IPS-18c (cell line): ENCODE measurements around the gene ATG7.
"Not testable (repeated sequence)": the region's sequence is repeated elsewhere in the genome, so short reads cannot be mapped to it uniquely, and the experiment has no call there.

Experiments used
- H3K4me3 ChIP-seq: 2 replicates; pipeline ENCODE4 v1.7.0; 2013; ENCODE audit warnings: low read depth, mild to moderate bottlenecking, low read length, moderate library complexity; ENCODE audit not compliant: insufficient read depth
- H3K9me3 ChIP-seq: one replicate; pipeline ENCODE4 v1.6.1; 2013; ENCODE audit warnings: mild to moderate bottlenecking, low read length, moderate library complexity; ENCODE audit not compliant: control insufficient read depth, insufficient read depth

The ATG7 gene

DNA sequence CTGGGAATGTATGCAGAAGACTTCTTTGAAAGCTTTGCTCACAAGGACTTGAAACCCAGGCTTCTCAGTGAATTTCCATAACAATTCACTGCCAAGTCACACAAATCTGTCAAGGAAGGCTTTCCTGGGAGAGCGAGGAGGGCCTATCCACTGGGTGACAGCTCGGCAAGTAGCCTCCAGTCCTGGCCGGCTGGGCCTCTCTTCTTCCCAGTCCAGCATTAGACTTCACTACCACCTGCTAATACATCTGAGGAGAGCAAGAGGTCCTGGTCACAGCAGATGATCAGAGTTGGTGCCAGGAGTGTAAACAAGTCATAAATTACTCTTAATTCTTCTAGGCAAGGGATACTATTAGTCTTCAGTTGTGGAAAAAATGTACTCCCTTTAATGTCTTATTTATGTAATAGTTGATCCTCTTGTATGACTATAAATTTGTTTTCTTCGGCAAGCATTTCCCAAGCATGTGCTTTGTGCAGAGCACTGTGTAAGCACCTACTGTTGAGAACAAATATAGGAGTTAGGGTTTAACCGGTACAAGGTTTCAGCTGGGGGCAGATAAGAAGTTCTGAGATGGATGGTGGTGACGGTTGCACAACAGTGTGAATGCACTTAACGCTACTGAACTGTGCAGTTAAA is 208.6 kb downstream of the ATG7 start:
- Histone ChIP-seq H3K9me3 (peaks cover 2% of the 10 kb centered on the region), H3K4me3 (no peak overlapping the region)

DNA sequence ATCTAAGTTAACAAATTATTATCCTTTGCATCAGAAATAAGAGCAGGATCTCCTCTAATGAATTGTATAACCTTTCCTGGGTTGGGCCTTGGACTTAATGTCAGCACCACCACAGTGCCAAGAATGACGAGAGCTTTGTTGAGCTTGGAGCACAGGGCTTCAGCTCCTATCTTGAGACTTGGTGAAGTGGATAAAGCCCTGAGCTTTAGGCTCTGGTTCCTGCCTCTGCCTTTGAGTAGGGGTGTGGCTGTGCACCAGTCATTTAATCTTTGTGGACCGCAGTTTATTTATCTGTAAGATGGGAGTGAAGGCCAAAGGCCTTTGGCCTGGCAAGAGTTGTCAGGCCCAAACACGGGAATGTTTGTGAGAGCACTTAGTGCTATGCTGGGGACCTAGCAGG is 209.4 kb downstream of the ATG7 start:
- 0 out of 2 replicates have a peak overlapping the region, but pooled peaks have one; percentile 9 for H3K4me3 ChIP-seq
- peaks cover 2% of the 10 kb centered on the region for H3K9me3 ChIP-seq

DNA sequence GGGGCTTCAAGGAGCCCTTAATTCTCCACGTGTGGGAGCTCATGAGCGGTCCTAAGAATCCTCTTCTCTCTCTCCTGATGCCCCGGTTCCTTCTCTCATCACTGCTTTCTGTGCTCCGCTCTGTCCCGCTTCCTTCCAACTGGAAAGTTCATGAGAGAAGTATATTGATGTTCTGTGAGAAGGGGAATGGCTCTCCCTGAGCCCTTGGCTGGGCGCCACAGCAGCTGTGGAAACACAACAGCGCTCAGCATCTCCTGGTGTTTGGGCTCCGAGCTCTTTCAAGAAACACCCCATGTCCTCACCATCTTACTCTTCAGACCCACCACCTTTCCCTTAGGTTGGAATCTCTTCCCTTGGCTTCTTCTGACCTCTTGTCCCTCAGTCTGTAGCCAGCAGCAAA is 209.8 kb downstream of the ATG7 start:
- no peak overlapping the region for H3K4me3 ChIP-seq

DNA sequence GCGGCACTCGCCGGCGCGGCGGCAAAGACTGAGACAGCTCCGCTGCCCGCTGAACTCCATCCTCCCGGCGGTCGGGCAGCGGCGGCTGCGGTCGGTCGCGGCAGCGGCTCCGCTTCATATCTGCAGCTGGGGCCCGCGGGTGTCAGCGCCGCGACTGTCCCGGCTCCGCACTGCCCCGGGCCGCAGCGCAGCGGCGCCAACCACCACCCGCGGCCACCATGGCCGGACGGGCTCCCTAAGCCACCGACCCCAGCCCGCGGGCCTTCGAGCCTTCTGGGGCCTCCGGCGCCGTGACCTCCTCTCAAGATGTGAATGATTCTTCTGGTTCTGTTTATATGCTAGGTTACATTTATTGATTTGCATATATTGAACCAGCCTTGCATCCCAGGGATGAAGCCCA is 216.2 kb downstream of the ATG7 start:
- not testable (repeated sequence) for H3K4me3 ChIP-seq

More for the DNA sequence above, 209.8 kb downstream of the ATG7 start:
- peaks cover 2% of the 10 kb centered on the region for H3K9me3 ChIP-seq

DNA sequence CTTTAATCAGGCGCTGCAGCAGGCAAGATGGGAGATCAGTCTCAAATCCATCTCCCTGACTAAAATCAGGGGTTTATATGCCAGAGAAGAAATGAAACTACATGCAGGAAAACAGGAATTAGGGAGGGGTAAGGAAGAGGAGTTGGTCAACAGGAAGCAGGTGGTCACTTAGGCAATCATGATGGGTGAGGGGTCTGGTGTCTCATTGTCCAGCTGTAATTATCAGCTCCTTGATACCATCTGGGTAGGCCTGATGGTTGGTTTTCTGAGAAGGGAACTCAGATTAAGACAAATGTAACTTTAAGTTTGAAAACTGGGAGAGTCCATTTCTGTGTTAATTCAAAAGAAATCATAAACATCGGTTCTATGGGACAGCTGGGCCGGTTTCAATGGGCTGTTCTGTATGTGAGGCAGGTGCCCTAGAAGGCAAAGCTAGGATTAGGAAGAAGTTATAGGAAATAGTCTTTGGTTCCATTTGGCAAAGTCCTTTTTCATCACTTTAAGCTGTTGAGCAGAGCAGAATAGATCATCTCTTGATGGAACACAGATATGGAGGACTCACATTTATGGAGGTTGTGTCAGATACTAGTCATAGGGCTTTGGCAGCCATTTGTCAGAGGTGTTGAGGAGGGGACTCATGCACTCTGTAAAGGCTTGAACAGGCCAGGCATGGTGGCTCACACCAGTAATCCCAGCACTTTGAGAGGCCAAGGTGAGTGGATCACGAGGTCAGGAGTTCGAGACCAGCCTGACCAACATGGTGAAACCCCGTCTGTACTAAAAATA is 222.1 kb downstream of the ATG7 start:
- Histone ChIP-seq H3K9me3 (no peaks in the 10 kb centered on the region), H3K4me3 (no peak overlapping the region)

More for the DNA sequence above, 216.2 kb downstream of the ATG7 start:
- not testable (repeated sequence) for H3K9me3 ChIP-seq

DNA sequence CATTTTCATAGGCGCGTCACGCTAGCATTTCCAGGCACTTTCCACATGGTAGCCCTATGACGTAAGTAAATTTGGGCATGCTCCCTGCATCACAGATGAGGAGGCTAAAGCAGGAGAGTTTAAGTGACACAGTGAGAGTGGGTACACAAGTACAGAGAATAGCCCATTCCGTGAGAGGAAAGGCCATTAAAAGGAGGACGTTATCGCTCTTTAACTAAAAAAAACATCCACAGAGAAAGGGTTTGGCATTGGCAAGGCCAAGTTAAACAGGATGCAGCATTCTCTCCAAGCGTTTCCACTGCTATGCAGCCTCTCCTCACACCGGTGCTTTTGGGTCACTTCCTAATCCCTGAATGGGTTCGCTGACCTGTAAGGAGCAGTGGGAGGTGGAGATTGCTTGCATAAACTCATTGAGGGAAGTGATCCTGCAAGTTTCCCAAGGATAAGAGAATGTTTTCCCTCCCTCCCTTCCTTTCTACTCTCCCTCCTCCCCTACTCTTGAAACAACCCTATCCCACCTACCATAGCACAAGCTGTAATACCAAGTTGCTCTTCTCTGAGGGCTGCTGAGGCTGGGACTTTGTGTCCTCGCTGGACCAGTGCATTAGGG is 223.9 kb downstream of the ATG7 start:
- H3K9me3 ChIP-seq, result no peaks in the 10 kb centered on the region

DNA sequence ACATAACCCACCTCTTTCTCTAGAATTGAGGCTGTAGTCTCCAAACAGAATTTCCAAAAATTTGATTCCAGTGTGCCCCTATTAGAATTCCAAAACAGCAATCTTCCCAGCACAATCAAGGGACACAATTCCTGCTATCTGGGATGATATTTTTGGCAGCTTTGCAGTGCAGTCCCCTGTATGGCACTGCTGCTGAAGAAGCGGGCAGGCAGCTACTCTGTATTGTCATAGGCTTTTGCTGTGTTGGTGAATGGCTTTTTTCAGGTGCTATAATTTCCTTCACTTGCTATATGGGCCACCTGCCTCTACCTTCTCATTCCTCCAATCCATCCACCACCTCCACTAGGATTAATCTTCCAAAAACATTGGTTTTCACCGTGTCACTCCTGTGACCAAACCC is 226.0 kb downstream of the ATG7 start:
- Histone ChIP-seq H3K9me3 (no peaks in the 10 kb centered on the region), H3K4me3 (no peak overlapping the region)

More for the DNA sequence above, 223.9 kb downstream of the ATG7 start:
- H3K4me3 ChIP-seq, result no peak overlapping the region

DNA sequence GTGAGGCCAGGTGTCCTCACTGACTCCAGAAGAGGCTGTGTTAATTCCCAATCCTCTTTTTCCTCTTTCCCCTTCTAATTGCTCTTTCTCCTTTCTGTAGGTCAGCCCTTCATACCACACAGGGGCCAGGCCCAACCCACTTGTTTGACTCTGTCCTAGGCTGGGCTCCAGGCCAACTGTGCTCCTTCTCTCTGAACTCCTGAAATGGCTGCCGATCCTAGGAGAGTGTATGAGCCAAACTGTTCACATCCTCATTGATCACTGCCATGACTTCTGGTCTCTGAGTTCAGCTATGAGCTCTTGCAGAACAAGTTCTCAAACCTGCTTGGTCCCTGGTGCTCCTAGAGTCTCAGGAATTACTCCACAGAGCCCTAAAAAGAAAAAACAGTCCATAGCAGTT is 226.4 kb downstream of the ATG7 start:
- Histone ChIP-seq H3K4me3 (no peak overlapping the region), H3K9me3 (no peaks in the 10 kb centered on the region)

DNA sequence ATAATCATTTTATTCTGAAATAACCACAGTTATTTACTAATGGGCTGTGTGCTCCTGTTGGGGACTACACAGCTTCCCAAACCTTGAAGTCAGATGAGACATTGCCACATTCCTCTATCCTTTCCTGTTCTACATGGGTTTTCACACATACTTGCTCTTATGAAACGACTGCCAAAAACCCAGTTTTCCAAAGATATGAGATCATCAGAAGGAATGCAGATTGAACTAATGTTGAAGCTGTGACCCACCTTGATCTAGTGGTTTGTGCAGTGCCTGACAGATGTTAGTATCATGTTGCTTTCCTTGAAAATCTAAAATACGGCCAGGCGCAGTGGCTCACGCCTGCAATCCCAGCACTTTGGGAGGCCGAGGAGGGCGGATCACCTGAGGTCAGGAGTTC is 226.9 kb downstream of the ATG7 start:
- no peak overlapping the region for H3K4me3 ChIP-seq

DNA sequence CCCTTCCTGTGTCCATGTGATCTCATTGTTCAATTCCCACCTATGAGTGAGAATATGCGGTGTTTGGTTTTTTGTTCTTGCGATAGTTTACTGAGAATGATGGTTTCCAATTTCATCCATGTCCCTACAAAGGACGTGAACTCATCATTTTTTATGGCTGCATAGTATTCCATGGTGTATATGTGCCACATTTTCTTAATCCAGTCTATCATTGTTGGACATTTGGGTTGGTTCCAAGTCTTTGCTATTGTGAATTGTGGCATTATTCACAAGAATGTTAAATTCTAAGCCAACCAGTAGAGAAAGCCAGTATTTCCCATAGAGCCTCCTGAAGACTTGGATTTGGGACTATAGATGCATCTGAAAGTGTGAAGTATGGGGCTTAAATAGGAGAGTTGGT is 230.2 kb downstream of the ATG7 start:
- not testable (repeated sequence) for H3K4me3 ChIP-seq, H3K9me3 ChIP-seq

More for the DNA sequence above, 226.9 kb downstream of the ATG7 start:
- H3K9me3 ChIP-seq, result no peaks in the 10 kb centered on the region

DNA sequence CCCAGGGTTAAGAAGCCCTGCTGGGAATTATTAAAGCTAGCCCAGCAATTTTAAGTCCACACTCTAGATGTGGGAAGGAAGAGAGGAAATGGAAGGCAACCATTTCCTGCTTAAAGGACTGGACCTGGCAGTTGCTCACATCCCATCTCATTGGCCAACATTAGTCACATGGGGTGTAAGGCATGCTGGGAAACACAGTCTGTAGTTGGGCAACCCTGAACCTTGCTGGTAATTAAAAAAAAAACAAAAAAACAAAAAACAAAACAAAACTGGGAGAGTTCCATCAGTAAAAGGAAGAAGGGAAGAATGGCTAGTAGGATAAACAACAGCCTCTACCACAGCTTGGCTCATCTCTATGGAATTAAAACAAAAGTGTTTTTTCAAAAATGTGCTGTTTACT is 235.5 kb downstream of the ATG7 start:
- Histone ChIP-seq H3K4me3 (no peak overlapping the region), H3K9me3 (no peaks in the 10 kb centered on the region)

DNA sequence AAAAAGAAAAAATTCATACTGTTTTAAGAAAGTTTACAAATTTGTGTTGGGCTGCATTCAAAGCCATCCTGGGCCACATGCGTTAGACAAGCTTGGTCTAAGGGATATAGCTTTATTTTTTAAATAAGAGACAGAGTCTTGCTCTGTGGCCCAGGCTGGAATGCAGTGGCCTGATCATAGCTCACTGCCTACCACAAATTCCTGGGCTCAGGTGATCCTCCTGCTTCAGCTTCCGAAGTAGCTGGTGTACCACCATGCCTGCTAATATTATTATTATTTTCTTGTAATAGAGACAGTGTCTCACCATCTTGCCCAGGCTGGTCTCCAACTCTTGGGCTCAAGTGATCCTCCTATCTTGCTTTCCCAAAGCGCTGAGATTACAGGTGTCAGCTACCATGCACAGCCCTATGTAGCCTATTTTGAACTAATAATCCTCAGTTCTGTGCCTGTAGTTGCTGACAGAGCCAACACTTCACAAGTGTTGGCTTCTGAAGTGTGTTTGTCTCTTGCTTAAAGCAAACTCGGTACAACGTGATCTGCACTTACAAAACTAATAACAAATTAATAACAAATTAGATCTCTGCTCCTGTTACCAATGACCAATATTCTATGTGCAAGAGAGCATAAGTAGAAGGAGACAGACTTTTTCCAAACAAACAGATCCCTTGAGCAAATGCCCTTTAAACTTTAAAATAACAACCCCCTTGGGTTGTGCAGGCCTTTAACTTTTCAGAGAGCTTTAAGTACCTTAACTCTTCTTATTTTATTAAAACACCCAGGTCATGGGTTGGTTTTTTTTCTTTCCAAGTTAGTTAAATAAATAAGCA is 236.4 kb downstream of the ATG7 start:
- H3K4me3 ChIP-seq, result no peak overlapping the region
- H3K9me3 ChIP-seq, result no peaks in the 10 kb centered on the region

DNA sequence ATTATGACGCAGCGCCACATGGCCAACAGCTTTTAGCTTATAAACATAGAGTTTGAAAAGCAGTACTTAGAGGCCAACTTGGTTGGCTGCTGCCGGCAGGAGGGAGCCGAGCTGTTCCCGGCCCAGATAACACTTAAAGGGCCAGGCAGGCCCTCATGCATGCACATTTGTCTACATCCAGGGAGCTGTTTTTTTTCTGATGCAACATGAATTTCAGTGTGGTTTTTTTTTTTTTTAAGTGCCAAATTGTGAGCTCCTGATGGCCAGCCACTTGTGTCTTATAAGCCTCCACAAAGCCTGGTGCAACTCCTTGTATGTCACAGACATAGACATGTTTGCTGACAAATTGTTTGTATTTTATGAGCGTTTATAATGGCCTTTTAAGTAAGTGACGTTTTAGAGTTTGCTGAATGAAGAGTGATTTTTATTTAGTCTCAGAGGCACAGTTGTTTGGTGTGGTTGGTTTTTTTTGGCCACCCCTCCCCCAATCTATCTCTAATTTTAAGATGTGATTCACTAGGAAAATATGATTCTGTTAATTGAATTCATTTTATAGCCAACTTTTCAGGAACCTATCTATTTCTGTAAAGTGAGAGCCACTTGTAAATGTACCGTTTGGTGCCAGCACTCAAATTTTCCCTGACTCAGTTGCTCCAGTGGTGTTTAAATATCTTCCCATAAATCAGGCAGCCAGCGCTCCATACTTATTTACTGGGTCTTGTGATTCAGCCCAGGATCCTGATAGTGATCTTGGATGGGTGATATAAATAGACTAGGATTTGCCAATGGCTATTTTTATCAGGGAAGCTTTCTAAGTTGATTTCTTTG is 237.2 kb downstream of the ATG7 start:
- H3K9me3 ChIP-seq, result no peaks in the 10 kb centered on the region
- H3K4me3 ChIP-seq, result no peak overlapping the region

DNA sequence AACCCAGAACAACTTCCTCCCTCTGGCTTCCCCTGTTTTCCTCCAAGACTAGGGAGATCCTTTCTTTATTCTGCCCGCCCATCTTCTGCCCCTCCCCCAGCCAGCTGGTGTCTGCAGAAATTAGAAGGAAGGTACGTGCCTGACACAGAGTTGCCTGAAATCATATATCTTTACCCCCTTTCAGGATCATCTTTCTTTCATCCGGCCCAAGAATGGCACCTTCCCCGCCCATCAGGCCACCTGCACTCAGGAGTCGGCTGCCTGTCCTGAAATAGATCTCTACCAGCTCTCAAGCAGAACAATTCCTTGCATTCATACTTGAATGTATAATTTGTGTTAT is 237.8 kb downstream of the ATG7 start:
- Histone ChIP-seq H3K9me3 (no peaks in the 10 kb centered on the region), H3K4me3 (no peak overlapping the region)

DNA sequence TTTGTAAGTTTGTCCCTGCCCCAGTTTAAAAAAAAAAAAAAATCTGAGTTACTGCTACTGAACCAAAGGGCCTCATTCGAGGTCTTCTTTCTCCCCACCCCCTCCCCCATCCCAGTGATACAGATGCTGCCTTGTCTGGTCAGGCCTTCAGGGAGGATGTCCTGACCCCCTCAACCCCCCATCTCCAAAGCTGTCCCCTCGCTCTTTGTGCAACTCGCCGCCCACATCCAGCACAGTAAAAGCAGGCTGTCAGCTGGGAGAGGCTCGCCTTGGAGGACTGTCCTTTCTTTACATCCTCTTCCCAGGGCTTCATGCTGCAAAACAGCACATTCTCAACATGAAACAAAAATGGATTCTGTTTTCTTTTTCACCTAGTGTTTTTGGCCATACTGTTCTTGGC is 238.2 kb downstream of the ATG7 start:
- Histone ChIP-seq H3K4me3 (no peak overlapping the region), H3K9me3 (no peaks in the 10 kb centered on the region)

DNA sequence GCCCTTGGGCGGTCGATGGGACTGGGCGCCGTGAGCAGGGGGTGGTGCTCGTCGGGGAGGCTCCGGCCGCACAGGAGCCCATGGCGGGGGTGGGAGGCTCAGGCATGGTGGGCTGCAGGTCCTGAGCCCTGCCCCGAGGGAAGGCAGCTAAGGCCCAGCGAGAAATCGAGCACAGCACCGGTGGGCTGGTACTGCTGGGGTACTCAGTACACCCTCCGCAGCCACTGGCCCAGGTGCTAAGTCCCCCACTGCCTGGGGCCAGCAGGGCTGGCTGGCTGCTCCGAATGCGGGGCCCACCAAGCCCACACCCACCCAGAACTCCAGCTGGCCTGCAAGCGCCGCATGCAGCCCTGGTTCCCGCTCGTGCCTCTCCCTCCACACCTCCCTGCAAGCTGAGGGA is 239.4 kb downstream of the ATG7 start:
- H3K9me3 ChIP-seq, H3K4me3 ChIP-seq: not testable (repeated sequence)
